Measurements from ENCODE around the gene RNF11. TPM values are rescaled to one million over a fixed set of nuclear protein-coding genes. Genes with fewer than 3 reads are reported as not detected.

RNF11 gene
- total and polyA plus RNA-seq, 2 of the 8 experiments (the other 6 are each of a cell fraction or from before 2014, with no cell fraction given) = 49.6 to 54.2 TPM

DNA sequence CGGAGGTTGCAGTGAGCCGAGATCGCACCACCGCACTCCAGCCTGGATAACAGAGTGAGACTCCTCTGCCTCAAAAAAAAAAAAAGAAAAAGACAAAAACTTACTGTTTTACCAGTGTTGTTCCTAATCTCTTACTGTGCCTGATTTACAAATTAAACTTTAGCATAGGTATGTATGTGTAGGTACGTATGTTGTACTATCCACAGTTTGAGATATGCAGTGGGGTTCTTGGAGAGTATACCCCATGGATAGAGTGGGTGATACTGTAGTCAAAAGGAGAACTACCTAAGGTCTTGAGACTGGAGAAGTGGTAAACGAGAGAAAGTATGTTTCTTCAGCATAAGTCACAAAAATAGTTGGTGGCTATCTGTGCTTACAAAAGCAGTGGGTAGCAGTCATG, 38.6 kb downstream of the RNF11 start:
- no peak overlapping the region for H3K4me2 ChIP-seq (ENCODE audit: insufficient read depth in 1 of 2, low read depth in 2 of 2, low read length in 2 of 2)
- H3K79me1 ChIP-seq (ENCODE audit: low read depth, low read length) = no peaks in the 10 kb centered on the region
- no peak overlapping the region for H2BK5ac ChIP-seq (ENCODE audit: low read depth, low read length)
- no peak overlapping the region for H2BK15ac ChIP-seq (ENCODE audit: low read length)
- no peak overlapping the region for H3K56ac ChIP-seq (replicated peaks; ENCODE audit: insufficient read length, low read depth, low read length)
- H3K14ac ChIP-seq (ENCODE audit: insufficient read length) = no peak overlapping the region
- H3K18ac ChIP-seq (ENCODE audit: extremely low read depth, low read length) = no peak overlapping the region
- no peak overlapping the region for H4K8ac ChIP-seq (ENCODE audit: extremely low read depth, insufficient read depth, low read length)
- no peaks in the 10 kb centered on the region for H3K27me3 ChIP-seq (replicated peaks in 1 of 4; ENCODE audit: control insufficient read depth in 3 of 4, extremely low read depth in 1 of 4, insufficient read depth in 3 of 4, low read length in 3 of 4)
- no peak overlapping the region for H3K4me3 ChIP-seq (ENCODE audit: extremely low read depth in 1 of 4, insufficient read depth in 2 of 4, low read depth in 3 of 4, low read length in 4 of 4)
- H3K4ac ChIP-seq (replicated peaks; ENCODE audit: insufficient read length, low read depth, low read length) = no peak overlapping the region
- no peak overlapping the region for H2BK20ac ChIP-seq (ENCODE audit: low read length)
- ChIA-PET POLR2A (ENCODE audit: partially characterized antibody) (no interaction called here), CTCF (ENCODE audit: partially characterized antibody) (no interaction called here)
- no peaks in the 10 kb centered on the region for H4K20me1 ChIP-seq (replicated peaks in 1 of 2; ENCODE audit: control insufficient read depth in 1 of 2, insufficient read depth in 2 of 2, low read length in 2 of 2)
- DNase-seq (ENCODE audit: low read depth in 1 of 2, low spot score in 2 of 2) = peak in 1 of 2 experiments; percentile 2
- no peak overlapping the region for H3K23ac ChIP-seq (ENCODE audit: insufficient read length)
- no peaks in the 10 kb centered on the region for H3K9me3 ChIP-seq (ENCODE audit: insufficient read depth in 2 of 2, low read depth in 1 of 2, low read length in 1 of 2)
- no peak for TF ChIP-seq CREB1 (IDR thresholded peaks at IDR 0.05)
- no peak for TF ChIP-seq SRF (IDR thresholded peaks at IDR 0.05; ENCODE audit: low read depth, low read length)
- no peak for TF ChIP-seq TBP (IDR thresholded peaks at IDR 0.05; ENCODE audit: low read depth, low read length)
- TF ChIP-seq SP2 (IDR thresholded peaks at IDR 0.05; ENCODE audit: low read length) = no peak
- no peaks in the 10 kb centered on the region for H3K4me1 ChIP-seq (replicated peaks in 1 of 4; ENCODE audit: control insufficient read depth in 3 of 4, insufficient read depth in 4 of 4, low read length in 3 of 4)
- no peak overlapping the region for H2AK5ac ChIP-seq (ENCODE audit: low read depth, low read length)
- peaks cover 0 to 16% (median 4%) of the 10 kb centered on the region in 4 experiments; a peak in 2 of 8 replicates for H3K36me3 ChIP-seq (ENCODE audit: control insufficient read depth in 2 of 4, insufficient read depth in 4 of 4, low read length in 3 of 4)
- H3K79me2 ChIP-seq (ENCODE audit: control insufficient read depth in 1 of 2, insufficient read depth in 2 of 2, low read length in 2 of 2) = no peaks in the 10 kb centered on the region
- no peak overlapping the region for H2BK12ac ChIP-seq (ENCODE audit: low read depth, low read length)
- no peak overlapping the region for H2BK120ac ChIP-seq (replicated peaks; ENCODE audit: low read depth, low read length)
- no peak for FAIRE-seq
- no peak overlapping the region for H4K5ac ChIP-seq (ENCODE audit: insufficient read length, low read depth, low read length)
- H3K27ac ChIP-seq (ENCODE audit: low read depth, low read length) = no peak overlapping the region
- H3K23me2 ChIP-seq (ENCODE audit: low read depth, low read length) = no peaks in the 10 kb centered on the region
- WGBS, 2 experiments (ENCODE audit: extremely low coverage in 1 of 2, insufficient coverage in 1 of 2, insufficient read length in 1 of 2, insufficient replicate concordance in 2 of 2, low coverage in 1 of 2, low lambda C conversion rate in 2 of 2, missing lambda C conversion rate in 1 of 2) = 95% methylated on average over 6 of the region's 6 CpGs; no CpG with 5 or more reads in 1 of the 2 experiments
- H2AFZ ChIP-seq (ENCODE audit: low read length) = no peak overlapping the region
- H4K91ac ChIP-seq (replicated peaks; ENCODE audit: insufficient read length, low read length) = no peak overlapping the region
- H3K9ac ChIP-seq (replicated peaks in 1 of 4; ENCODE audit: extremely low read depth in 1 of 4, low read depth in 3 of 4, low read length in 3 of 4) = no peak overlapping the region
